GM11168 (cell line): Measurements from ENCODE around the gene BTBD19.
"Not testable (repeated sequence)": the region's sequence is repeated elsewhere in the genome, so short reads cannot be mapped to it uniquely, and the experiment has no call there.

Experiments
- in situ Hi-C: fragments of 300-500 bp; cut with MboI; formaldehyde crosslinking; loops from one replicate; pipeline ENCODE4 v1.12.0; 2022; ENCODE audit warnings: low sequenced_read_pairs; ENCODE audit not compliant: unreplicated experiment

Gene BTBD19

GRCh38 chr1:44807364-44808062 is 810 bp upstream of the BTBD19 start:
- in situ Hi-C loops: no loop called here

GRCh38 chr1:44808938-44809917 is 905 bp downstream of the BTBD19 start:
- in situ Hi-C loops: no loop called here

- in situ Hi-C loops: no loop called here
Observed at GRCh38 chr1:44810101-44810761, 1.9 kb downstream of the BTBD19 start.

- in situ Hi-C loops: not testable (repeated sequence)
Observed at GRCh38 chr1:44810762-44811105, 2.4 kb downstream of the BTBD19 start.

- in situ Hi-C loops: no loop called here
Observed at GRCh38 chr1:44811234-44811633, 2.9 kb downstream of the BTBD19 start.

- in situ Hi-C loops: no loop called here
Observed at GRCh38 chr1:44812822-44813543, 4.7 kb downstream of the BTBD19 start.

GRCh38 chr1:44815926-44816325 is 7.6 kb downstream of the BTBD19 start:
- in situ Hi-C loops: not testable (repeated sequence)

GRCh38 chr1:44817307-44817706 is 9.0 kb downstream of the BTBD19 start:
- in situ Hi-C loops: no loop called here

GRCh38 chr1:44817771-44818495 is 9.6 kb downstream of the BTBD19 start:
- in situ Hi-C loops: no loop called here

- in situ Hi-C loops: no loop called here
Observed at GRCh38 chr1:44819196-44819607, 10.9 kb downstream of the BTBD19 start.

- in situ Hi-C loops: no loop called here
Observed at GRCh38 chr1:44819608-44820327, 11.4 kb downstream of the BTBD19 start.

- in situ Hi-C loops: no loop called here
Observed at GRCh38 chr1:44820328-44821239, 12.3 kb downstream of the BTBD19 start.

GRCh38 chr1:44821240-44821715 is 13.0 kb downstream of the BTBD19 start:
- in situ Hi-C loops: no loop called here

- in situ Hi-C loops: no loop called here
Observed at GRCh38 chr1:44822131-44822701, 13.9 kb downstream of the BTBD19 start.

- in situ Hi-C loops: no loop called here
Observed at GRCh38 chr1:44822981-44823451, 14.7 kb downstream of the BTBD19 start.

GRCh38 chr1:44824392-44824791 is 16.1 kb downstream of the BTBD19 start:
- in situ Hi-C loops: not testable (repeated sequence)
